ENCODE measurements around the gene GC. TPM values are rescaled to one million over a fixed set of nuclear protein-coding genes. Genes with fewer than 3 reads are reported as not detected.

GC gene
- total RNA-seq, 1 donor from 2014 or later, result not detected

DNA sequence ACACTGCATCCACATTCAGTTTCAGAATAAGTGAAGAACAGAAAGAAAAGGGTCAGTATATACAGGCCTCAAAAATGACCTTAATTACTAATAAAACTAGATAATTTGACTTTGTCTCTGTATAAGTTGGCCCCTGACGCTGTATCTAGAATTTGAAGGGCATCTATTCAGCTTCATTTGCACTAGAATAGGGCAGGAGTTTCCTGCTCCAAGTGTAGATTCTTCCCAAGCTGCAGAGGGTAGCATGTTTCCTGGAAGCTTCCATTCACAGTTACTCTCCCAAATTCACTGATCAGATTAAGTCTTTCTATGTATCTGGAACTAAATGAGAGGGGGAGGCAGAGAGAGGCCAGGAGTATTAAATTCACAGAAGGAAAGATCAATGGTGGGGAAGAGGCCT lies 90.9 kb downstream of the GC start:
- DNase-seq (ENCODE audit: low spot score), result no peak
- intact Hi-C loops (cut with DNase I), result no loop called here

- intact Hi-C loops (cut with DNase I), result no loop called here
- no peak for DNase-seq (ENCODE audit: low spot score)
Observed at GRCh38 chr4:71692198-71692597, 91.7 kb downstream of the GC start.

Other genes with a start within 250 kb of the GC start
- not detected for gene NPFFR2, start 247.9 kb upstream of the GC start, total RNA-seq